GM10248 (cell line): ENCODE data around the gene NFIX.

Experiments
- CTCF ChIA-PET: fragments of 300-600 bp; sonication (Branson Sonifier 250); formaldehyde crosslinking; extraction: SDS; loops from one replicate; lab custom pipeline; 2021; ENCODE audit warnings: antibody characterized with exemption; lab: Yijun Ruan, JAX
- POLR2A ChIA-PET: fragments of 350-650 bp; sonication (Branson Sonifier 250); formaldehyde crosslinking; extraction: SDS; loops from one replicate; lab custom pipeline; 2020; ENCODE audit warnings: antibody characterized with exemption; lab: Yijun Ruan, JAX
- DNase-seq: peaks from one replicate; pipeline ENCODE4 v3.0.0; 2012; ENCODE audit errors: extremely low spot score
- TF ChIP-seq, protein P1 (sequence below): IDR thresholded peaks from 2 replicates; pipeline ENCODE4 v1.5.1; 2012; ENCODE audit warnings: mild to moderate bottlenecking, low read depth; ENCODE audit errors: extremely low read depth, missing control alignments, control extremely low read depth

The NFIX gene

DNA sequence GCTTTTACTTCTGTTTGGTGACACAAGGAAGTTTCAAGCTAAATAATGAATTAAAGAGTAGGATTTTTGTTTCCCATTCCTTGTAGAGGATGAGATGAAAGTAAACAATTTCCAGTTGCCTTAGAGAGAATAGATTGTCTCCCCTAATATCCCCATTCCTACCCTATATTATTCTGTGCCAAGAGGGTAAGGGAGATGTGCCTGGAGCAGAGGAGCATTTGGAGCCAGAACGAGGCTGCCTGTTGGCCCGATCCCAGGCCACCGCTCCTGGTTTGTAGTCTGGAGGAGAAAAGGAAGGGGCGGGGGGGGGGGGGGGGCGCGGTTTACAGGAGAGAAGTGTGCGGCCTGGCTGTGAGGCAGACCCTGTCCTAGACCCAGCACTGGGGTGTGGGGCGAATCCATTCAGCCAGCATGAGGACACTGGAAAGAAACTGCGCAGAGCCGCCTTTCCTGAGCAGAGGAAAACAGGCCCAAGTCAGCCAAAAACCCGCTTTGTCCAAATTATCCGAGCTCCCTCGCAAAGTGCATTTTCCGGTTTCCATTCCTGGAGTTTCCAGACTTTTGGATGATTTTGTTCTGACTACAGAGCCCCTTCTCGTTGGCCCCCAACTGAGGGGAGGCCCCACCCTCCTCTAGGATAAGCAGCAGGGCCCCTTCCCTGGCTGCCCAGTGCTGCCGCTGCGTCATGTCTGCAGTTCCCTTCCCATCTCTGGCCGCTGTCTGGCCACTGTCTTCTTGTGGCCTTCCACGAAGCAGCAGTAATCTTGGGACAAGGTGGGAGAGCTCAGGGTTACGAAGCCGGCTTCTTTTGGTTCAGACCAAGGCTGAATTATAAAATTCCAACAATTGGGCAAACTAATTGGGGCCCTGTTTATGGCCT, 23.0 kb downstream of the NFIX start:
- no peak for DNase-seq
- ChIA-PET POLR2A (no interaction called here), CTCF (interaction anchor here (0.7 to 1.2 kb wide), 7 partner anchors 14 to 76 kb away, joined by 3 to 6 read pairs (median 3); no protein-coding TSS in a partner anchor)
- TF ChIP-seq, protein P1, sequence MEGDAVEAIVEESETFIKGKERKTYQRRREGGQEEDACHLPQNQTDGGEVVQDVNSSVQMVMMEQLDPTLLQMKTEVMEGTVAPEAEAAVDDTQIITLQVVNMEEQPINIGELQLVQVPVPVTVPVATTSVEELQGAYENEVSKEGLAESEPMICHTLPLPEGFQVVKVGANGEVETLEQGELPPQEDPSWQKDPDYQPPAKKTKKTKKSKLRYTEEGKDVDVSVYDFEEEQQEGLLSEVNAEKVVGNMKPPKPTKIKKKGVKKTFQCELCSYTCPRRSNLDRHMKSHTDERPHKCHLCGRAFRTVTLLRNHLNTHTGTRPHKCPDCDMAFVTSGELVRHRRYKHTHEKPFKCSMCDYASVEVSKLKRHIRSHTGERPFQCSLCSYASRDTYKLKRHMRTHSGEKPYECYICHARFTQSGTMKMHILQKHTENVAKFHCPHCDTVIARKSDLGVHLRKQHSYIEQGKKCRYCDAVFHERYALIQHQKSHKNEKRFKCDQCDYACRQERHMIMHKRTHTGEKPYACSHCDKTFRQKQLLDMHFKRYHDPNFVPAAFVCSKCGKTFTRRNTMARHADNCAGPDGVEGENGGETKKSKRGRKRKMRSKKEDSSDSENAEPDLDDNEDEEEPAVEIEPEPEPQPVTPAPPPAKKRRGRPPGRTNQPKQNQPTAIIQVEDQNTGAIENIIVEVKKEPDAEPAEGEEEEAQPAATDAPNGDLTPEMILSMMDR = no peak

DNA sequence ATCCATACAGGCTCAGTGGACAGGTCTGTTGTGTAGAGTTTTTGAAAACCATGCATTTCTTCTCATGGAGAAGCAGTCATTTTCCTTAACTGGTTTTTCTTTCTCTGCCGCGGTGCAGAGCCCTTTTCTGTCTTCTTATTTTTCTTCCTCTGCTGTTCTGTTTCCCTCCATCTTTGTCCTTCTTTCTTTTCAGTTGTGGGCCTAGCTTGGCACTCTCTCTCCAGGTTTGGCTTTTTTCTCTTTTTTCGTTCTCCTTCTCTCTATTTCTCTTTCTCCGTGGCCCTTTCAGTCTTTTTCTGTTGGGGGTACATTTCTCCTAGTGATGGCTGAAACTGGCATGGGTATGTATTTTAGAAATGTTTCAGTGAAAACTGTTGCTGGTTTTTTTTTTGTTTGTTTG, 24.1 kb downstream of the NFIX start:
- CTCF ChIA-PET = no interaction called here

DNA sequence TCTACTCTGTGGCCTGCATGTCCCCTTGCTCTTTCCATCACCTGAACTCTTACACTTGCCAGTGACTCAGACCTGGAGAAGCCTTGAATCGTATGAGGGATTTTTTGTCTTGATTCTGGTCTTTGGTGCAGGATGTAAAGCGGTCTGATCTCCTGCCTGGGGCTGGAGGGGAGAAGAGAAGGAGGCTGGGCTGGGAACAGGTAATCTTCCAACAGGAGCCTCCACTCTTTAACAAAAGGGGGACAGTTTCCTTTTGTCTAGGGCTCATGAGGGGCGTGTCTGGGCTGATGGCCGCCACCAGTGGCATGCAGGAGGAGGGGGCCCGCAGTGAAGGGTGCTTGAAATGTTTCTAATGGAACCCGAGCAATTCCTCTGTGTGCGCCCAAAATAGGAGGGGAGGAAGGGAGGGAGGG, 24.7 kb downstream of the NFIX start:
- TF ChIP-seq, protein P1 = no peak
- ChIA-PET CTCF (interaction anchor here (2.6 kb wide), 1 partner anchor 74 kb away, joined by 14 read pairs; no protein-coding TSS in a partner anchor), POLR2A (no interaction called here)
- DNase-seq = no peak

More for the DNA sequence above, 24.1 kb downstream of the NFIX start:
- POLR2A ChIA-PET = no interaction called here
- no peak for DNase-seq
- TF ChIP-seq, protein P1 = no peak

DNA sequence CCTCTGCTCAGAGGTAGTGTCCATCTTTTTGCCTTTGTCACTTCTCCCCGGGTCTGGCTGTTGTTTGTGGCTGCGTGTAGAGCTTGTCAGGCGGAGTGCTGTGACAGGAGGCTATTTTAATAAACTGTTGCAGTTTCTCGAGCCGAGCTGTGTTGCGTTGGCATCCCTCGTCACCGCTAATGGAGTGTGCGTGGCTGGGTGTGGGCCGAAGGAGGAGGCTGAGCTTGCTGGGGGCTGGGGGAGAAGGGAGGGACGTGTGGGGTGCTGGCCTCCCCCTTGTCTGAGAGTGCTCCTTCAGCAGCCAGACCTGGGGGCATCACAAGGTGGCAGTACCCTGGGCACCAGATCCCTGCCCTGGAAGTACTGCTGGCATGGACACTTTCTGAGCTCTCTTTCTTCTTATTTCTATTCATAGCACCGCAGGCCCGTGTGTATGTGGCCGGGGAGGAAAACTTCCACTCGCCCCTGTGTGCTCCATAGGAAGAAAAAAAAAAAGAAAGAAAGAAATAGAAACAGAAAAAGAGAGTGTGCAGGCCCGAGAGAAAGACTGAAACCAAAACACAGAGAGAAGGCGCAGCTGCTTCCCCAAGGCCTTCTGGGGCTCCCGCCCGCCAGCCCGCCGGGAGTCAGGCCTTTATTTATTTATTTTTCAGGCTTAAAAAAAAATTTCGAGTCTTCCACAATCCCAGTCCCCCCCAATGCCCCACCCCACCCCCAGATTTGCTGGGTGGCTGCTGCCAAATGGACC, 27.0 kb downstream of the NFIX start:
- TF ChIP-seq, protein P1 = no peak
- POLR2A ChIA-PET = no interaction called here
- CTCF ChIA-PET = interaction anchor here (0.6 to 3.6 kb wide), 9 partner anchors 8 to 172 kb away, joined by 3 to 23 read pairs (median 7); no protein-coding TSS in a partner anchor
- DNase-seq = peak; percentile 72

DNA sequence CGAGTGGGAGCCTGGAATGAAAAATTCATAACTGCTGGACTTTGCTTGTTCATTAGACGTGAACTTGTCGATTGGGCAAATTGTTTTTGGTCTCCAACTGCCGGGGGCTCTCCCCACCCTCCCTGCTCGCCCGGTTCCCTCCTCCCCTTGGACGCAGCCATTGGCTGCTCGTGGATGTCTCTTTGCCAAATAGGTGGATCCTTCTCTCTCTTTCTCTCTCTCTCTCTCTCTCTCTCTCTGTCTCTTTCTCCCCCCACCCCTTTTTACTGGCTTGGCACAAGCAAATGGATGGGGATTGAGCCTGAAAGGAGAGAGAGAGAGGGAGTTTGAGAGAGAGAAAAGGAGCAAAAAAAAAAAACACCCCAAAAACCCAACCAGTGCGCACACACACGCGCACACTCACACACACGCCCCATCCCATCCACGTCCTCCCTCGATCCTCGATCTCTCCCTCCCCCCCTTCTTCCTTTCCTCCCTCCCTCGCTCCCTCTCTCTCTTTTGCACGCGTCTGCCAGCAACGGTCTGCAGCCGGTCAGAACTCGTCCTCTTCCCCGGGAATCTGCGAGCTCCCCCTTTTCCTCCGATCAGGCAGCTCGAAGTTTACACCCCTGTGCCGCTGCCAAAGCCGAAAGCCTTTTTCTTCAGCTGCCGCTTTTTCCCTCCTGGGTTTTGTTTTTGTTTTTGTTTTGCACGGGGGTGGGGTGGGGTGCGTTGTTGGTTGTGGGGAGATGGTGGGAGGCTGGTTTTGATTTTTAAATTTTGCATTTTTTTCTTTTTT, 27.8 kb downstream of the NFIX start:
- ChIA-PET POLR2A (no interaction called here), CTCF (interaction anchor here (0.8 to 3.6 kb wide), 5 partner anchors 7 to 71 kb away, joined by 3 to 23 read pairs (median 9); no protein-coding TSS in a partner anchor)
- TF ChIP-seq, protein P1 = no peak
- peak; percentile 56 for DNase-seq
